Sigmoid colon (tissue), 7 donors: Measurements from ENCODE around the gene GSTP1. TPM values are rescaled to one million over a fixed set of nuclear protein-coding genes. Genes with fewer than 3 reads are reported as not detected.

Experiments
- DNase-seq: peaks from one replicate; pipeline ENCODE4 v3.0.0-alpha.2; 2019
- H3K27ac ChIP-seq, 4 donors: fragments of 200-600 bp; sonication (generic); one replicate each; pipeline ENCODE4 v1.5.1; 2016 to 2019; ENCODE audit warnings: mild to moderate bottlenecking in 1 of 4
- H3K27me3 ChIP-seq, 3 donors: fragments of 200-600 bp; sonication (generic); one replicate each; pipeline ENCODE4 v1.5.1; 2019; ENCODE audit warnings: mild to moderate bottlenecking in 1 of 3
- H3K36me3 ChIP-seq, 4 donors: fragments of 200-600 bp; sonication (generic); one replicate each; pipeline ENCODE4 v1.5.1; 2016 to 2019
- H3K4me1 ChIP-seq, 4 donors: fragments of 200-600 bp; sonication (generic); one replicate each; pipeline ENCODE4 v1.5.1; 2017 to 2019
- H3K4me3 ChIP-seq, 4 donors: fragments of 200-600 bp; sonication (generic); one replicate each; pipeline ENCODE4 v1.5.1; 2017 to 2019; ENCODE audit warnings: mild to moderate bottlenecking in 2 of 4, moderate library complexity in 1 of 4
- H3K9me3 ChIP-seq, 4 donors: fragments of 200-600 bp in 3 of 4; sonication (generic) in 3 of 4; one replicate each; pipeline versions ENCODE4 v1.5.1 to v1.6.1; 2013 to 2019
- EP300 ChIP-seq, 4 donors: sonication (generic); formaldehyde crosslinking; IDR thresholded peaks; one replicate each; pipeline ENCODE4 v1.6.1; 2017; ENCODE audit warnings: antibody characterized with exemption in 4 of 4
- POLR2A ChIP-seq, 2 donors: fragments of 450-650 bp; IDR thresholded peaks; one replicate each; pipeline ENCODE4 v1.6.1; 2016; ENCODE audit warnings: antibody characterized with exemption in 2 of 2, mild to moderate bottlenecking in 2 of 2, moderate library complexity in 2 of 2
- POLR2AphosphoS5 ChIP-seq, 4 donors: sonication (generic); formaldehyde crosslinking; IDR thresholded peaks; one replicate each; pipeline ENCODE4 v1.6.1; 2017; ENCODE audit warnings: antibody characterized with exemption in 4 of 4
- WGBS, 2 donors: extraction: QIAGEN DNeasy Blood & Tissue Kit; methylation state at CpG; one replicate each; pipeline ENCODE4 v1.1.7; 2013; 5-methylcytosine and 5-hydroxymethylcytosine counted together
- intact Hi-C: fragments of 100-400 bp; cut with DNase I; formaldehyde crosslinking; loops from one replicate; pipeline ENCODE4 v1.15.1; 2023
- polyA plus RNA-seq, 3 donors: library from polyadenylated mRNA; stranded (reverse); fragments of 200-250 nt; gene quantifications; one replicate each; pipeline ENCODE4 v1.2.3, GENCODE V29; 2013
- small RNA-seq, 3 donors: library from RNA; depleted of rRNA; stranded (forward); fragments of <200 nt; gene quantifications; one replicate each; pipeline ENCODE3, GENCODE V24; 2016
- total RNA-seq, 4 donors: library from RNA; depleted of rRNA; stranded (reverse); fragments of >200 nt; gene quantifications; one replicate each; pipeline ENCODE4 v1.1.0, GENCODE V29; 2016
- TF ChIP-seq, protein P1 (sequence below), 4 experiments: fragments of 450-650 bp in 3 of 4; fragments of 200-600 bp in 1 of 4; IDR thresholded peaks; one replicate each; pipeline ENCODE4 v1.5.1; 2016 to 2019; ENCODE audit warnings: antibody characterized with exemption in 4 of 4, mild to moderate bottlenecking in 3 of 4, moderate library complexity in 2 of 4
- donor health status: healthy with polysubstance abuse.
- donor health status: Bipolar disorder and iron deficiency.
- donor health status: healthy.

GSTP1 gene
- total and polyA plus RNA-seq, 7 donors, result 349 to 717 (median 584) TPM

DNA sequence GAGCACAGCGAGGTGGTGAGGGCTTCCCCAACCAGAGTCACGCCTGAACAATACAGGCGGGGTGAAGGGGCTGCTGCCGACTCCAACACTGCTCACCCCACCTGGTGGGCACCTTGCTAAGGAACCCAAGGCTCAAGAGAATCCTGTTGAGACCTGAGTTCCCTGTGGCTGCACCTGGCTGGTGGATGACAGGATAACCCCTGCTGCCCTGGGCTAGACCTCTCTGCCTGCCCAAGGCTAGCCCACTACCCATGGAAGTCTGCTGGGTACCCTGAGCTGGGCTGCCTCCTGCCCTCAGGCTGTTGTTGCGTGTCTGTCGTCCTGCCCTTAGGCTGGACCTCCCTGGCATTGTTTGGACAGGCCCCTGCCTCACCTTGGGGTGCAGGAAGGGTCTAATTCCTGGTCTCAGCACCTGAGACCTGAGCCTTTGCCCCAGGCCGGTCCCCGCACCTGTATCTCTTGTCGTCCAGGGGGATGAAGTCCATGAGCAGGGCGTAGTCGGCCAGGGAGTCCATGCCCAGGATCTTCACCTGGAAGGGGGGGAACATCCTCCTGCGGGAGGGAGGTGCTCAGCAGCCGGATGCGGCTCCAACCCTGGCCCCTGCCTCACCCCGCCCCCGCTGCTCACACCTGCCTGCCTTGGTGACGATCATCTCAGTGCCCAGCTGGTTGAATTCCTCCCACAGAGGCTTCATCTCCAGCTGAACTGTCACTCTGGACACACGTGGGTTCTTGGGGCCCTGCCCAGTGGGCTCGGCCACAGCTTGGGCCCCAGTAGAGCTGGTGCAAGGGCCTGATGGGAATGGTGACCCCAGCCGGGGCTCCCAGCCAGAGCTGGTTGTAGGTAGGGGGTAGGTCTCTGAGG lies 51.0 kb downstream of the GSTP1 start:
- Histone ChIP-seq H3K27me3 (peaks cover 0 to 5% (median 0%) of the 10 kb centered on the region in 3 donors), H3K4me3 (no peak overlapping the region), H3K9me3 (no peaks in the 10 kb centered on the region), H3K4me1 (peaks cover 0 to 14% (median 8%) of the 10 kb centered on the region in 4 donors), H3K36me3 (no peaks in the 10 kb centered on the region), H3K27ac (no peak overlapping the region)
- intact Hi-C loops, result no loop called here
- TF ChIP-seq POLR2A (IDR thresholded peaks at IDR 0.05) (no peak), EP300 (IDR thresholded peaks at IDR 0.05) (no peak), POLR2AphosphoS5 (IDR thresholded peaks at IDR 0.05) (no peak)
- TF ChIP-seq, protein P1, sequence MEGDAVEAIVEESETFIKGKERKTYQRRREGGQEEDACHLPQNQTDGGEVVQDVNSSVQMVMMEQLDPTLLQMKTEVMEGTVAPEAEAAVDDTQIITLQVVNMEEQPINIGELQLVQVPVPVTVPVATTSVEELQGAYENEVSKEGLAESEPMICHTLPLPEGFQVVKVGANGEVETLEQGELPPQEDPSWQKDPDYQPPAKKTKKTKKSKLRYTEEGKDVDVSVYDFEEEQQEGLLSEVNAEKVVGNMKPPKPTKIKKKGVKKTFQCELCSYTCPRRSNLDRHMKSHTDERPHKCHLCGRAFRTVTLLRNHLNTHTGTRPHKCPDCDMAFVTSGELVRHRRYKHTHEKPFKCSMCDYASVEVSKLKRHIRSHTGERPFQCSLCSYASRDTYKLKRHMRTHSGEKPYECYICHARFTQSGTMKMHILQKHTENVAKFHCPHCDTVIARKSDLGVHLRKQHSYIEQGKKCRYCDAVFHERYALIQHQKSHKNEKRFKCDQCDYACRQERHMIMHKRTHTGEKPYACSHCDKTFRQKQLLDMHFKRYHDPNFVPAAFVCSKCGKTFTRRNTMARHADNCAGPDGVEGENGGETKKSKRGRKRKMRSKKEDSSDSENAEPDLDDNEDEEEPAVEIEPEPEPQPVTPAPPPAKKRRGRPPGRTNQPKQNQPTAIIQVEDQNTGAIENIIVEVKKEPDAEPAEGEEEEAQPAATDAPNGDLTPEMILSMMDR (IDR thresholded peaks at IDR 0.05), result no peak
- WGBS, 2 donors, result 49 to 77% methylated on average over 20 of the region's 20 CpGs
- DNase-seq, result peak; percentile 54

DNA sequence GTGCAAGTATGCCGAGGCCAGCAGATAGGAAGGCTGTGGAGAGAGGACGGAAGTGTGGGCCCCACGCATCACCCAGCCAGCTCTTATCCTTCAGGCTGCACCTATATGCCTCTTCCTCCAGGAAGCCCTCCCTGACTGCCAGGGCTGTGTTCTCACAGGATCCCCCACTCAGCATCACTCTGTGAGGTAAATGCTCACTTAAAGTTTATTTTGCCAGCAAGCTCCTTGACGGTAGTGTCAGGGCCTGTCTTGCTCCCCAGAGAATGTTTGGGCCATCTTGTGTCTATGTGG lies 51.6 kb downstream of the GSTP1 start:
- H3K27me3 ChIP-seq, result peaks cover 0 to 9% (median 0%) of the 10 kb centered on the region in 3 donors
- TF ChIP-seq POLR2AphosphoS5 (IDR thresholded peaks at IDR 0.05) (no peak), POLR2A (IDR thresholded peaks at IDR 0.05) (no peak), EP300 (IDR thresholded peaks at IDR 0.05) (no peak)
- TF ChIP-seq, protein P1 (IDR thresholded peaks at IDR 0.05), result no peak
- H3K4me1 ChIP-seq, result peaks cover 0 to 11% (median 8%) of the 10 kb centered on the region in 4 donors
- no peaks in the 10 kb centered on the region for H3K9me3 ChIP-seq
- WGBS, 2 donors, result 76 to 82% methylated on average over 4 of the region's 4 CpGs
- no peak overlapping the region for H3K27ac ChIP-seq
- no peaks in the 10 kb centered on the region for H3K36me3 ChIP-seq
- DNase-seq, result no peak
- H3K4me3 ChIP-seq, result no peak overlapping the region
- intact Hi-C loops, result no loop called here

Small RNA genes within 50 kb of the gene (small RNA-seq; reads per million reads assigned to genes)
- 0 reads per million in 3 donors for gene AP003385.3

Other genes with a start within 250 kb of the GSTP1 start
- gene POLD4, start 230.3 kb upstream of the GSTP1 start, total RNA-seq, result 10 to 100 TPM; 48.5 to 78.9 (median 67.0) TPM
- 100 to 1,000 TPM; 381 to 748 (median 498) TPM for gene POLD4, start 230.3 kb upstream of the GSTP1 start, polyA plus RNA-seq
- gene CLCF1, start 210.2 kb upstream of the GSTP1 start, total RNA-seq, result 10 to 100 TPM in 1 of 4 donors, 1 to 10 TPM in 3; 2.9 to 49.8 (median 6.6) TPM
- 1 to 10 TPM in 2 of 3 donors, under 1 TPM in 1; 0.92 to 6.5 (median 2.4) TPM for gene CLCF1, start 210.2 kb upstream of the GSTP1 start, polyA plus RNA-seq
- 10 to 100 TPM; 11.4 to 18.1 (median 16.5) TPM for gene RAD9A, start 191.8 kb upstream of the GSTP1 start, total RNA-seq
- 10 to 100 TPM in 1 of 3 donors, 1 to 10 TPM in 2; 6.5 to 33.9 (median 6.6) TPM for gene RAD9A, start 191.8 kb upstream of the GSTP1 start, polyA plus RNA-seq
- 10 to 100 TPM; 59.5 to 87.0 (median 80.0) TPM for gene PPP1CA, start 182.0 kb upstream of the GSTP1 start, total RNA-seq
- gene PPP1CA, start 182.0 kb upstream of the GSTP1 start, polyA plus RNA-seq, result 100 to 1,000 TPM; 228 to 357 (median 235) TPM
- 1 to 10 TPM in 2 of 4 donors, under 1 TPM in 1, not detected in 1; 0.71 to 2.5 (median 1.2) TPM for gene TBC1D10C, start 179.7 kb upstream of the GSTP1 start, total RNA-seq
- 10 to 100 TPM in 1 of 3 donors, 1 to 10 TPM in 2; 1.6 to 48.2 (median 1.8) TPM for gene TBC1D10C, start 179.7 kb upstream of the GSTP1 start, polyA plus RNA-seq
- gene CARNS1, start 168.1 kb upstream of the GSTP1 start, total RNA-seq, result under 1 TPM; 0.16 to 0.68 (median 0.46) TPM
- under 1 TPM in 1 of 3 donors, not detected in 2; 0.83 TPM for gene CARNS1, start 168.1 kb upstream of the GSTP1 start, polyA plus RNA-seq
- gene RPS6KB2, start 155.3 kb upstream of the GSTP1 start, total RNA-seq, result 10 to 100 TPM; 27.1 to 70.2 (median 35.2) TPM
- gene RPS6KB2, start 155.3 kb upstream of the GSTP1 start, polyA plus RNA-seq, result 10 to 100 TPM; 55.9 to 67.9 (median 62.0) TPM
- 1 to 10 TPM in 3 of 4 donors, under 1 TPM in 1; 0.71 to 3.7 (median 2.1) TPM for gene PTPRCAP, start 146.1 kb upstream of the GSTP1 start, total RNA-seq
- 100 to 1,000 TPM in 1 of 3 donors, 1 to 10 TPM in 2; 2.4 to 129 (median 2.8) TPM for gene PTPRCAP, start 146.1 kb upstream of the GSTP1 start, polyA plus RNA-seq
- gene CORO1B, start 140.3 kb upstream of the GSTP1 start, total RNA-seq, result 10 to 100 TPM; 42.9 to 52.9 (median 46.1) TPM
- 100 to 1,000 TPM; 150 to 190 (median 166) TPM for gene CORO1B, start 140.3 kb upstream of the GSTP1 start, polyA plus RNA-seq
- not detected for gene GPR152, start 131.1 kb upstream of the GSTP1 start, total RNA-seq
- not detected for gene GPR152, start 131.1 kb upstream of the GSTP1 start, polyA plus RNA-seq
- gene CABP4, start 128.5 kb upstream of the GSTP1 start, total RNA-seq, result 1 to 10 TPM in 1 of 4 donors, under 1 TPM in 3; 0.41 to 1.5 (median 0.63) TPM
- under 1 TPM in 2 of 3 donors, not detected in 1; 0.60 to 0.61 TPM for gene CABP4, start 128.5 kb upstream of the GSTP1 start, polyA plus RNA-seq
- 100 to 1,000 TPM in 3 of 4 donors, 10 to 100 TPM in 1; 54.6 to 137 (median 121) TPM for gene TMEM134, start 114.6 kb upstream of the GSTP1 start, total RNA-seq
- 10 to 100 TPM; 66.7 to 96.1 (median 69.1) TPM for gene TMEM134, start 114.6 kb upstream of the GSTP1 start, polyA plus RNA-seq
- 100 to 1,000 TPM; 103 to 120 (median 109) TPM for gene AIP, start 100.8 kb upstream of the GSTP1 start, total RNA-seq
- gene AIP, start 100.8 kb upstream of the GSTP1 start, polyA plus RNA-seq, result 10 to 100 TPM; 71.2 to 82.3 (median 76.6) TPM
- gene PITPNM1, start 78.4 kb upstream of the GSTP1 start, total RNA-seq, result 10 to 100 TPM in 1 of 4 donors, 1 to 10 TPM in 3; 3.2 to 16.0 (median 5.6) TPM
- 10 to 100 TPM; 16.2 to 69.1 (median 36.1) TPM for gene PITPNM1, start 78.4 kb upstream of the GSTP1 start, polyA plus RNA-seq
- 10 to 100 TPM; 13.3 to 32.9 (median 23.7) TPM for gene CDK2AP2, start 75.7 kb upstream of the GSTP1 start, total RNA-seq
- 100 to 1,000 TPM in 2 of 3 donors, 10 to 100 TPM in 1; 64.9 to 126 (median 101) TPM for gene CDK2AP2, start 75.7 kb upstream of the GSTP1 start, polyA plus RNA-seq
- gene CABP2, start 60.4 kb upstream of the GSTP1 start, total RNA-seq, result not detected
- not detected for gene CABP2, start 60.4 kb upstream of the GSTP1 start, polyA plus RNA-seq
- gene NDUFV1, start 23.1 kb downstream of the GSTP1 start, total RNA-seq, result 100 to 1,000 TPM; 152 to 286 (median 203) TPM
- gene NDUFV1, start 23.1 kb downstream of the GSTP1 start, polyA plus RNA-seq, result 100 to 1,000 TPM; 169 to 268 (median 254) TPM
- 10 to 100 TPM in 1 of 4 donors, 1 to 10 TPM in 3; 3.6 to 10.9 (median 7.0) TPM for gene NUDT8, start 46.1 kb downstream of the GSTP1 start, total RNA-seq
- gene NUDT8, start 46.1 kb downstream of the GSTP1 start, polyA plus RNA-seq, result 10 to 100 TPM; 29.6 to 63.1 (median 51.1) TPM
- gene TBX10, start 56.0 kb downstream of the GSTP1 start, total RNA-seq, result not detected
- 100 to 1,000 TPM in 1 of 3 donors, 10 to 100 TPM in 2; 15.8 to 109 (median 60.6) TPM for gene TBX10, start 56.0 kb downstream of the GSTP1 start, polyA plus RNA-seq
- gene ACY3, start 66.9 kb downstream of the GSTP1 start, total RNA-seq, result not detected
- gene ACY3, start 66.9 kb downstream of the GSTP1 start, polyA plus RNA-seq, result 10 to 100 TPM; 12.4 to 16.6 (median 16.2) TPM
- not detected for gene ALDH3B2, start 90.8 kb downstream of the GSTP1 start, total RNA-seq
- under 1 TPM in 1 of 3 donors, not detected in 2; 0.38 TPM for gene ALDH3B2, start 90.8 kb downstream of the GSTP1 start, polyA plus RNA-seq